ENCODE data around the gene CPAMD8. TPM values are rescaled to one million over a fixed set of nuclear protein-coding genes. Genes with fewer than 3 reads are reported as not detected.

Gene CPAMD8
- total and polyA plus RNA-seq, 2 donors (not counting 3 experiments of a cell fraction or from before 2014, with no cell fraction given): 2.2 to 3.9 TPM

GRCh38 chr19:16892868-16893685 lies 133.5 kb downstream of the CPAMD8 start:
- Histone ChIP-seq H3K9me3 (replicated peaks; ENCODE audit: control insufficient read depth, insufficient read depth, low read length) (no peaks in the 10 kb centered on the region), H3K4me1 (ENCODE audit: control insufficient read depth, extremely low read depth, insufficient read depth, low read length) (peaks cover 7% of the 10 kb centered on the region), H3K27ac (ENCODE audit: insufficient read depth, low read depth, low read length) (no peak overlapping the region), H3K79me2 (ENCODE audit: control insufficient read depth, insufficient read depth, low read length) (no peaks in the 10 kb centered on the region), H4K20me1 (replicated peaks; ENCODE audit: control insufficient read depth, extremely low read depth, insufficient read depth, low read length) (no peaks in the 10 kb centered on the region), H3K36me3 (ENCODE audit: control insufficient read depth in 2 of 2, extremely low read depth in 1 of 2, insufficient read depth in 2 of 2, low read length in 2 of 2) (no peaks in the 10 kb centered on the region), H3K9me1 (replicated peaks; ENCODE audit: control insufficient read depth, extremely low read depth, insufficient read depth, low read length) (no peaks in the 10 kb centered on the region), H3K27me3 (ENCODE audit: control insufficient read depth in 2 of 2, insufficient read depth in 2 of 2, low read length in 2 of 2) (no peaks in the 10 kb centered on the region), H2AFZ (ENCODE audit: low read depth, low read length) (no peak overlapping the region), H3K4me3 (replicated peaks in 1 of 3; ENCODE audit: insufficient read depth in 1 of 3, low read depth in 1 of 3, low read length in 3 of 3) (no peak overlapping the region), H3K9ac (replicated peaks; ENCODE audit: extremely low read depth, insufficient read depth, low read length) (no peak overlapping the region), H3K4me2 (ENCODE audit: insufficient read depth, low read length) (no peak overlapping the region)
- TF ChIP-seq JUN (IDR thresholded peaks at IDR 0.05; ENCODE audit: borderline replicate concordance, insufficient read depth, insufficient read length, low read depth) (no peak), GATA2 (IDR thresholded peaks at IDR 0.05; ENCODE audit: insufficient read depth, insufficient read length, low read depth, low read length) (no peak)
- TF ChIP-seq, protein P1, sequence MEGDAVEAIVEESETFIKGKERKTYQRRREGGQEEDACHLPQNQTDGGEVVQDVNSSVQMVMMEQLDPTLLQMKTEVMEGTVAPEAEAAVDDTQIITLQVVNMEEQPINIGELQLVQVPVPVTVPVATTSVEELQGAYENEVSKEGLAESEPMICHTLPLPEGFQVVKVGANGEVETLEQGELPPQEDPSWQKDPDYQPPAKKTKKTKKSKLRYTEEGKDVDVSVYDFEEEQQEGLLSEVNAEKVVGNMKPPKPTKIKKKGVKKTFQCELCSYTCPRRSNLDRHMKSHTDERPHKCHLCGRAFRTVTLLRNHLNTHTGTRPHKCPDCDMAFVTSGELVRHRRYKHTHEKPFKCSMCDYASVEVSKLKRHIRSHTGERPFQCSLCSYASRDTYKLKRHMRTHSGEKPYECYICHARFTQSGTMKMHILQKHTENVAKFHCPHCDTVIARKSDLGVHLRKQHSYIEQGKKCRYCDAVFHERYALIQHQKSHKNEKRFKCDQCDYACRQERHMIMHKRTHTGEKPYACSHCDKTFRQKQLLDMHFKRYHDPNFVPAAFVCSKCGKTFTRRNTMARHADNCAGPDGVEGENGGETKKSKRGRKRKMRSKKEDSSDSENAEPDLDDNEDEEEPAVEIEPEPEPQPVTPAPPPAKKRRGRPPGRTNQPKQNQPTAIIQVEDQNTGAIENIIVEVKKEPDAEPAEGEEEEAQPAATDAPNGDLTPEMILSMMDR (IDR thresholded peaks at IDR 0.05; ENCODE audit: extremely low read depth in 1 of 2, insufficient read depth in 1 of 2, low read depth in 1 of 2, low read length in 2 of 2): no peak
- POLR2A ChIA-PET: no interaction called here
- no TSS peak for BruUV-seq (replicated peaks)
- intact Hi-C loops (cut with micrococcal nuclease): no loop called here
- FAIRE-seq (no peak), DNase-seq (ENCODE audit: low read depth, low spot score) (no peak)
- CTCF ChIA-PET: no interaction called here
- dilution Hi-C loops (cut with MboI; ENCODE audit: extremely low pct_ligation_motif_present, low sequenced_read_pairs): no loop called here

DNA sequence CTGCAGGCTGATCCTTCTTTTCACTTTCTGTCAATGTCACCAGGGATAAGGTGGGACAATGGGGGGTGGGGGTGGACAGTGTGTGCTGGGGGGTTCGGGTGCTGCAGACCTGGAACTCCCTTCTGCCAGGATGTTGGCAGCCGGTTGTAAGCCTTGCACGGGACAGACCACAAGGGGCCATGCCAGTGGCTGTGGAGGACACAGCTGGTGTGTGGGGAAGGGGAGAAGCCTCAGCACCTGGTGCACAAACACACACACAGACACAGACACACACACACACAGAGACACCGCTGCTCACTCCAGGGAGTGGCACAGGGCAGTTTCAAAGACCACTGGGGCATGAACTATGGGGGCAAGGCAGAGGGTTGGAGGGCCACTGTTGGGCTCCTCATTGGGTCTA lies 134.2 kb downstream of the CPAMD8 start:
- Histone ChIP-seq H4K20me1 (replicated peaks; ENCODE audit: control insufficient read depth, extremely low read depth, insufficient read depth, low read length) (no peaks in the 10 kb centered on the region), H3K9me3 (replicated peaks; ENCODE audit: control insufficient read depth, insufficient read depth, low read length) (no peaks in the 10 kb centered on the region), H3K4me1 (ENCODE audit: control insufficient read depth, extremely low read depth, insufficient read depth, low read length) (peaks cover 13% of the 10 kb centered on the region), H3K4me3 (replicated peaks in 1 of 3; ENCODE audit: insufficient read depth in 1 of 3, low read depth in 1 of 3, low read length in 3 of 3) (no peak overlapping the region), H3K27me3 (ENCODE audit: control insufficient read depth in 2 of 2, insufficient read depth in 2 of 2, low read length in 2 of 2) (no peaks in the 10 kb centered on the region), H3K27ac (ENCODE audit: insufficient read depth, low read depth, low read length) (no peak overlapping the region), H3K9me1 (replicated peaks; ENCODE audit: control insufficient read depth, extremely low read depth, insufficient read depth, low read length) (no peaks in the 10 kb centered on the region), H3K79me2 (ENCODE audit: control insufficient read depth, insufficient read depth, low read length) (no peaks in the 10 kb centered on the region), H2AFZ (ENCODE audit: low read depth, low read length) (no peak overlapping the region), H3K9ac (replicated peaks; ENCODE audit: extremely low read depth, insufficient read depth, low read length) (no peak overlapping the region), H3K4me2 (ENCODE audit: insufficient read depth, low read length) (no peak overlapping the region), H3K36me3 (ENCODE audit: control insufficient read depth in 2 of 2, extremely low read depth in 1 of 2, insufficient read depth in 2 of 2, low read length in 2 of 2) (no peaks in the 10 kb centered on the region)
- FAIRE-seq (no peak), DNase-seq (ENCODE audit: low read depth, low spot score) (no peak)
- ChIA-PET POLR2A (no interaction called here), CTCF (no interaction called here)
- BruUV-seq (replicated peaks): no TSS peak
- no peak for TF ChIP-seq GATA2 (IDR thresholded peaks at IDR 0.05; ENCODE audit: insufficient read depth, insufficient read length, low read depth, low read length)
- intact Hi-C loops (cut with micrococcal nuclease): no loop called here
- dilution Hi-C loops (cut with MboI; ENCODE audit: extremely low pct_ligation_motif_present, low sequenced_read_pairs): no loop called here

All from endothelial cell of umbilical vein (primary cell).